AG08395 (cell line): ENCODE data around the gene BIN1.
A peak's percentile ranks its signal among the peaks of the same experiment; 100 is the strongest.

Source experiments
- DNase-seq: peaks from one replicate; pipeline ENCODE4 v3.0.0; 2012; ENCODE audit warnings: mixed read lengths, low spot score

BIN1 gene

GRCh38 chr2:127057371-127058245 lies 49.3 kb downstream of the BIN1 start:
- no peak for DNase-seq

DNA sequence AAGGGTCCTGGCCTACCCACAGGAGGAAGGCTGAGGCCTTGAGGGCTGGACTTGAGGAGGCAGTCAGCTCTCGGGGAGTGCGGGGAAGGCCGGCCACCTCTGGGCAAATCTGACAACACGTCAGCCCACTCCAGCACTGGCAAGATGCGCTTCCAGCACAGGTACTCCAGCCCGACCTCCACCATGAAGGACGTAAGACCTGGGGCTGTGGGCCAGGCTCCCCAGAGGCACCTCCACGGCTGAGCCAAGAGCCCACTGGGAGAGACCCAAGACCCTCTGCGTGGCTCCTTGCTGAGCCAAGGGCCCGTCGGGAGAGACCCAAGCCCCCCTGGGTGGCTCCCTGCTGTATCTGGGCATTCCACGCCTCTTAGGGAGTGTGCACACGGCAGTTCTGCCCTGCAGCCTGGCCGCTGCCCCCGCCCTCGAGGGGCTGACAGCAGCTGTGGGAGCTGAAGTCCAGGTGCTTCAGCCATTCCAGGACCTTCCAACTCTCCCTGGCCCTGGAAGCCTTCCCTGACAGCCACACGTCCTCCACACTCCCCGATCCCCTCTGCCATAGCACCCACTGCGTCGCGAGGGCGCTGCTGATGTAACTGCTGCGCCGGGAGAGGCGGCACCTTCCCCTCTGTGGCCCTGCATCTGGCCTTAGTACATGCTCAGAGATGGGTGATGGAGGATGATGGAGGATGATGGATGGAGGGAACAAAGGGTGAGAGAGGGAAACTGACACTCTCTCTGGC lies 50.2 kb downstream of the BIN1 start:
- no peak for DNase-seq

DNA sequence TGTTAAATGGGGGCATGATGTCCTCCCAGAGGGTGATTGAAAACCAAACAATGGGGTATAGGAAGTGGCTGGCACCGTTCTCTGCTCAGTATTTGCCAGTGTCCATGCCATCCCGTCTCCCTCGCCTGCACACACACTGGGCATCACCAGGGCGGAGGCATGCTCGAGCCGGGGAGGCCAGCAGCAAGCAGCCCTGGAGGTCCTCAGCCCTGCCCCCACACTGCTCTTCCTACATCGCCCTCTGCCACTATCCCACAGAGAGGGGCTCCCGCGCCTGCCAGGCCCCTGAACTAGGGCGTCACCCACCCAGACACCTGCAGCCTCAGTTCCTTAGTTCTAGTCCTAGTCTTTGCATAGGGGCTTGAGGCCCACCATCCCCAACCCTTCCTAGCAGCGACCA lies 50.9 kb downstream of the BIN1 start:
- DNase-seq = no peak

DNA sequence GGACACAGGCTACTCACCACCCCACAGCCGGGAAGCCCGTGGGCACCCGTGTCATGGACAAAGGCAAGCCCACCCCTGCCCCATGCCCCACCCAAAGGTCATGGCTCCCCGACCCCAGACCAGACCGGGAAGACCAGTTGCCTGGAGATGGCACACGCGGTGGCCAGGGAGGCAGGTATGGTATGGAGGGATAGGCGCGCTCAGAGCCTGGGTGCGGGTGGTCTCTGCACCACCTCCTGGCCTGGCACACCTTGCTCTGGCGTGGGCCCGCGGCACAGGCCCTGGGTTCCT lies 51.2 kb downstream of the BIN1 start:
- no peak for DNase-seq

DNA sequence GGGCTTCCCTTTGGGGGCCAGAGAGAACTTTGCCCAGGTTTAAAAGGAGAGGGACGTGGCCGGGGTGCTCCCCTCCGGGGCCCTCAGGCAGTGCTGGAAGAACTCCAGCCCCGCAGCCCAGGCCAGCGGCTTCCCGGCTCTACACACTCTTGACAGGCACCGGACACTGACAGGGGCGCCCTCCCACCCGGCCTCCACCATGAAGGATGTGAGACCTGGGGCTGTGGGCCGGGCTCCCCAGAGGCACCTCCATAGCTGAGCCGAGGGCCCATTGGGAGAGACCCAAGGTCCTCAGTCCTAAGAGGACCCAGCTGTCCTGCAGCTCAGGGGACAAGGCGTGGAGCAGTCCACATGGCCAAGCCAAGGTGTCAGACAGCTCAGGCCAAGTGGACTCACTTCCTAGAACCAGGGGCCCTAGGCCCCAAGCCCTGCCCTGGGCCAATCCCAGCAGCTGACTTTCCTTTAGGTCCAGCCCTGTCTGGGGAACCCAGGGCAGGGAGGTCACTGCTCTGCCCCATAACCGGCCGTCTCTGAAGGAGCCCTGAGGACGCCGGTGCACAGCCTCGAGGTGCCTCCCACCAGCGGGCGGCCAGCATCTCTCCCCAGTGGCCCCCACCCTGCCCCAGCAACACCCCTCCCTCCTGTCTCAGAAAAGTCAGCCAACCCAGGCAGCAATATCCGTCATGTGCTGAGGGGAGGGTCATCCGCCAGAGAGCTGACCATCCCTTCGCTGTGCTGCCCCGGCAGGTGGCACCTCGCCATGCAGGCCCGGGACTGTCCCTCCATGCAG lies 51.8 kb downstream of the BIN1 start:
- DNase-seq = no peak

GRCh38 chr2:127054604-127054930 lies 52.4 kb downstream of the BIN1 start:
- no peak for DNase-seq

DNA sequence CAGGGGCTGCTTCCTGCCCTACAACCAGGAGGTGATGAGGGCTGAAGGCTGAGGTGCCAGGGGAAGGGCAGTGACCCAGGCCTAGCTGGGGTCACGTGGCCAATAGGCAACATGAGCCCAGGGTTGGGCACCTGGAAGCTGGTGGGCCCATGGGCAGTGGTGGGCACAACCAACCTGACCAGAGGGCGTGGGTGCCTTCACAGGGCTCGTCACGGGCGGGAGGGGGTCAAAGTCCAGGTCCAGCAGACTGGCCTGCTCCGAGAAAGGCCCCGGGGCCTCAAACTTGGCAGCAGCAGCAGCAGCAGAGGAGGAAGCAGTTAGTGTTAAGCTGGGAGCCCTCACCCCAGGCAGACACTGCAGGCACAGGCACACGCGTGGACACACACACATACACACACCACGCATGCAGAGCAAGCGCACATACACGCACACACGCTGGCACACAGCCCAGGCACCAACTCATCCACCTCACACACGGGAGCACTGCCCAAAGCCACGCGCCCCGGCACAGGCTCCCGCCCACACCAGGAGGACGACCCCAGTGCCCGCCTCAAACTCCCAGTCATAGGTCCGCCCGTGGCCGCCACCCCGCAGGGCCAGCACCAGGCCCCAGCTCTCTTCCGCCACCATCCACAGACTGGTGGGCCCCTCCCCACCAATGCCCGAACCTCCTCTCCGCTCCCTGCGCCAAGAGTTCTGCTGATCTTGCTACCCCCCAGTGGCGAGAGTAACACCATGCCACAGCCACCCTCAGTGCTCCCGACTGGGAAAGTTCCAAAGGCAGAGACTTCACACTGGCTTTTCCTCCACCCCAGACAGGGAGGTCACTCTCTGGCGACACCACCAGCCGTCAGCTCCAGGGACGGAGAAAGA lies 53.0 kb downstream of the BIN1 start:
- DNase-seq = no peak

DNA sequence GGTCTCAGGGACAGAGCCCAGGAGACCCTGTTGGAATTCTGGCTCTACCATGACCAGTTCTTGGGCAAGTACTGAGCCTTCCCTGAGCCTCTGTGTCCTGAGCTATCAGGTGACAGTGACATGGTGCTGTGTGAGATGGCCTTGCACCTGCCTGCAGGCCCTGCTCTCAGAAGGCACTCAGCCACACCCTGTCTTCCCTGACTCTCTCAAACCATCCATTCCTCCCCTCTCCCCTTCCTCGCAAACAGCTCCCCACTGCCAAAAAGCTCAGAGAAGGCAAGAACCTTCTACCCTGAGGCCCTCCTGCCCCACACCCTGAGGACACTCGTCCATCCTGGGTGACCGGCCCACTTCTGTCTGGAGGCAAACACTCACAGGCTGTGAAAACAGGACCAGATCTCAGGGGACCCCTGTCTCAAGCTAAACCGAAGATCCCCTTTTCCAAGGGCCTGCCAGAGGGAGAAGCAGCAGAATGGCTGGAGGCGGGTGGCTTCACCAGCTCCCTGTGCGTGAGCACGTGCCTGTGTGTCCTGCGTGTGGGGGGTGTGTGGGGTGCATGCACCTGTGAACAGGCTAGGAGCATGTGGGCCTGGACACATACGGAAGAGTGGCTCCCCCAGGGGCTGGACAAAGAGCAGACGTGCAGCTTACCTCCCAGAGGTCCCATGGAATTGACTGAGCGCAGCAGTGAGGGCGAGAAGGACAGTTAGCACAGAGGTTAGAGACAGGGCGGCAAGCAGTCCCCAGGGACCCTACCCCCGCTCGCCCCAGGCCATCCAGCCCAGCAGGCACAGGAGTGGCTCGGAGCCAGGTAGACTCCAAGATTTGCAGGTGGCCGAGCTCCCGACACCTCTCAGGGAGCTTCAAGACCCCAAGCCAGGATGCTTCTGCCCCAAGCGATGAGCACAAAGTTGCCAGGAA lies 53.9 kb downstream of the BIN1 start:
- DNase-seq = no peak

DNA sequence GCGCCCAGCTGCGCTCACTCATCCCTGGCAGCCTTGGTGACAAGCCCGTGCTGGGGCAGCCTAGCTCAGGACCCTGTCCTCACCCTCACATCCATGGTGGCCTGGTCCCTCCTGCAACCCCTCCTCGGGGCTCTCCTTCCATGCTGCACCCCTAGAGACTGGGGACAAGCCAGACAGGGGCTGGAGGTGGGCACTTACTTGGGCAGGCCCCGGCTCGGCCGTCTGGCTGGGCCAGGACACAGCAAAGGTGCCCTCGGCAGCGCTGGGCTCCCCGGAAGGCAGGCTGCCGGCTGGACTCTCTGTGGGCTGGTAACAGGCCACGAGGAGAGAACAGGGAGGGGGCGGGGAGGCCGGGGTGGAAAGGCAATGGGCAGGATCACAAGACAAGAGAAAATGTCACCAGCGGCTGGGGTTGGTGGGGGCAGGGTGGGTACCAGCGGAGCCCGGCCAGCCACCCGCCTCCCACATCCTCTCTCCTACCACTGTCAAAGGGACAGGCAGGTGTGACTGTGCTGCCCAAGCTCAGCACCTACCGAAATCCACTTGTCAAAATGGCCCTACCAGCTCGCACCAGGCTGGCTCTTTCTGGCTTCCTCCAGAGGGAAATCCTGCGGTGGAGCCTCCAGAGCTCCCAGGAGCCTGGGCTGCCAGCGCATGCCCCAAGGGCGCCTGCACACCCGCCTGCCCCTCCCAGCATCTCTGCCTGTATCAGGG lies 54.7 kb downstream of the BIN1 start:
- no peak for DNase-seq

DNA sequence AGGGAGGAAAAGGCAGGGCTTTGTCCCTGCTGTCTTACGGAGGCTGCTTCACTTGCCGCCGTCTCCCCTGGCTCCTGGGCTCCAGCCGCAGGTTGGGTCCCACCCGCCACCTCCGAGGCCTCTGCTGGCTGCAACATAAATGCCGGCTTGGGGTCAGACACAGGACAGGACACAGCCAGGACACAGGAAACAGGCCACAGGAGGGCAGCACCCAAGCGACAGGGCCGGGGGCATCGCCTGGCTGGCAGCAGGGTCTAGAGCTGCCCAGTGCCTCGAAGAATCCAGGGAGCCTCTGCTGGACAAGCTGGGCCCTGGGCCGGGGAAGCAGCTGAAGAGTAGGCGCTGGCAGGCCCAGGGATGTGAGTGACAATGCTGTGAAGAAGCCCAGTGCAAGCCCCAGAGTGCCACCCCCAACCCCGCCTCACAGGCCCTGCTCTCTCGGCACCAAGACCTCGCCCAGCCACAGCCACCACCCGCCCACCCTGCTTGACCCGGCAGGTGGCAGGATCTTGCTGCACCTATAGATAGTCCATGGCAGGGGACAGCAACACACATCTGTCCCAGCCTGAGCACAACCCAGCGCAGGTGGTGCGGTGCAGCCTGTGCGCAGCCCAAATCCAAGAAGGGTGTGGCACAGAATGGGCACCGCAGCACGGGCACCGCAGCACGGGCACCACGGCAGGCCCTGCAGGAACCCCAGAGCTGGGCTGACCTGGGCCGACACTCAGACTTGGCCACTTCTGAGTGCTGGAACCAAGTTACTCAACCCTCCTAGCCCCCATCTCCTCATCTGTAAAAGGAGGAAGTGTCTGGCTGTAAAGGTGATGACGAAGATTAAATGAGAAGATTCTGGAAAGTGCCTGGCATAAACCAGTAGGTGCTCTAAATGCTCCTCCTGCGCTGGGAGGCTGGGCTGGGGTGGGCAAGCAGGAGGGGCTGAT lies 55.6 kb downstream of the BIN1 start:
- no peak for DNase-seq

- no peak for DNase-seq
Measured at GRCh38 chr2:127050803-127051115, 56.2 kb downstream of the BIN1 start.

- DNase-seq = peak; percentile 85
Measured at GRCh38 chr2:127049927-127050802, 56.8 kb downstream of the BIN1 start.

DNA sequence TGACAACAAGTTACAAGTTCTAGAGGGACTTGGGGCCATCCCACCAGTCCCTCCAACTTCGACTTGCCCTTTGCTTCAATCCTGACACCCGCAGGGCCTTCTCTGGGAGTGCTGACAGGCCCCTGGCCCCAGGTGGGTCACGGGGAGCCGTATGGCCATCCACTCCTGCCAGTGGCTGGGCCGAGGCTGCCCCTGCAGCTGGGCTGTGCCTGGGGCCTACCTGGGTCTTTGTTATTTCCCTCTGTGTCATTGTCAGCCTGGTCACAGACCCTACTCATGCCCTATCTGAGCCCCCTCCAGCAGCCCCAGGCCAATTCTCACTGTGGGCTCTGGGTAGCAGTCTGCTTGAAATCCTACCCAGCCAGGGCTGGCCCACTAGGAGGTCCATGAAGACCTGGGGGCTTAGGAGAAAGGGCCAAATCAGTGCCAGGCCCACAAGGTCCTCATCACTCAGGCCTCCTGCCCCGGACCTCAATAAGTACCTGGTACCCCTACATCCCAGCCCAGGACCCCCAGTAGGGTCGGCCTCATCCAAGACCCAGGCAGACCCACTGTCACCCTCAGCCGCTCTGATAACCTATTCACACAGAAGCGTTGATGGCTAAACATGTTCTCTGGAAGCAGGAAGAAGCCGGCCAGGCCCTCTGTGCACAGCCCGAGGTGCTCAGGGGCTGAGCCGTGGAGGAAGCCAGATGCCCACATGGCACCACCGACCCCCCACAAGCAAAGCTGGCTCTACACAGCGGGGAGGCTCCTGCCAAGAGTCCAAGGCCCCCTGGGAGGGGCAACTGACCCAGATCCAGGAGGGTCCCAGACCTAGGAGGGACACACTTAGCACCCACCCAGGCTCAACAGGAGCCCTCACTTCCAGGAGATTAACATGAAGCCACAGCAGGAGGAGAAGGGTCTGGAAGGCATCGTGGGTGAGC lies 57.7 kb downstream of the BIN1 start:
- DNase-seq = no peak

- DNase-seq = no peak
Measured at GRCh38 chr2:127048618-127048935, 58.4 kb downstream of the BIN1 start.

- DNase-seq = no peak
Measured at GRCh38 chr2:127047716-127048617, 59.0 kb downstream of the BIN1 start.

GRCh38 chr2:127047054-127047453 lies 59.9 kb downstream of the BIN1 start:
- no peak for DNase-seq
